Testis (tissue), 2 donors: ENCODE results near the gene PSAPL1.

Experiments used
- CTCF ChIP-seq, 3 experiments: fragments of 450-650 bp in 2 of 3; fragments of 200-600 bp in 1 of 3; sonication (generic) in 1 of 3; IDR thresholded peaks; one replicate each; pipeline ENCODE4 v1.5.1; 2016 to 2019; ENCODE audit warnings: antibody characterized with exemption in 3 of 3, mild to moderate bottlenecking in 2 of 3, moderate library complexity in 1 of 3
- POLR2A ChIP-seq: fragments of 450-650 bp; IDR thresholded peaks from one replicate; pipeline ENCODE4 v1.6.1; 2017; ENCODE audit warnings: antibody characterized with exemption, mild to moderate bottlenecking, moderate library complexity

DNA sequence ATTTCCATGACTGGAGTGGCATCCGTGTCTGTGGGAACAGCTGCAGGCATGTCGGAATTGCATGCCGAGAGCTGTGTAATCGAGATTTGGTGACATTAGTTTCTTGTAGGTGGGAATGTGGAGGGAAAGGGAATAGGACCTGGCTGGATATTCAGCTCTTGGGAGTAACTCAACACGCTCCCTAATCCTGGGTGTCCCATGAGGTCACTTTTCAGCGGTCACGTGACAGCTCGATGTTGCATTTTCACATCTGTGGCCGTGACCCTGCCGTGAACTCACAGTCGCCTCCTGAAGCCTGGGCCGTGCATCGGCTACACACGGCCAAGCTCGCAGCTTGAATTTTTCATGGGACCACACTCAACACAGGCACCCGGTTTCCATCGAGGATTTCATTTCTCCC, 25.8 kb upstream of the PSAPL1 start:
- TF ChIP-seq CTCF (IDR thresholded peaks at IDR 0.05) = peak in 1 of 3 experiments; percentile 14
- TF ChIP-seq POLR2A = no peak
